ENCODE data around the gene MAPK10.

DNA sequence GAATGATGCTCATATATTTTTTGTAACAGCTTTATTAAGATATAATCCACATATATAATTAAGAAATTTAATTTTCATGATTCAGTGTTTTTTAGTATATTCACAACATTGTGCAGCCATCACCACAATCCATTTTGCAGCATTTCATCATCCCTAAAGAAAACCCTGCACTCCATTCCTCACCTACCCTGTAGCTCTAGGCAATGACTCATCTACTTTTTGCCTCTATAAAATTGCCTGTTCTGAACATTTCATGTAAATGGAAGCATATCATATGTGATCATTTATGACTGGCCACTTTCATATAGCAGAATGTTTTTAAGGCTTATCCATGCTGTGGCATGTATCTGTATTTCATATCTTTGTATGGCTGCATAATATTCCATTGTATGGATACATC lies 339.9 kb downstream of the MAPK10 start:
- TF ChIP-seq CTCF (IDR thresholded peaks at IDR 0.05; ENCODE audit: low read depth, low read length, missing input control) (no peak), JUND (IDR thresholded peaks at IDR 0.05) (no peak), GABPA (IDR thresholded peaks at IDR 0.05 in 1 of 2, conservative IDR thresholded peaks at IDR 0.05 in 1 of 2) (no peak), TAF1 (conservative IDR thresholded peaks at IDR 0.05) (no peak), RAD21 (IDR thresholded peaks at IDR 0.05) (no peak), ZBTB33 (IDR thresholded peaks at IDR 0.05) (no peak), SP1 (IDR thresholded peaks at IDR 0.05) (no peak), YY1 (IDR thresholded peaks at IDR 0.05) (no peak), FOXA1 (IDR thresholded peaks at IDR 0.05) (no peak)
- TF ChIP-seq, protein P1, sequence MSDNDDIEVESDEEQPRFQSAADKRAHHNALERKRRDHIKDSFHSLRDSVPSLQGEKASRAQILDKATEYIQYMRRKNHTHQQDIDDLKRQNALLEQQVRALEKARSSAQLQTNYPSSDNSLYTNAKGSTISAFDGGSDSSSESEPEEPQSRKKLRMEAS (IDR thresholded peaks at IDR 0.05) = no peak

Measured in liver (tissue), 3 donors.